GM21717 (cell line): Measurements from ENCODE around the gene CREB3L1.

Experiments
- ATAC-seq: cut with Tn5 transposase; IDR thresholded peaks from one replicate; pipeline ENCODE4 v1.9.1; 2021; ENCODE audit warnings: mild to moderate bottlenecking, moderate library complexity; ENCODE audit not compliant: unreplicated experiment

Gene CREB3L1

GRCh38 chr11:46363031-46363407, 85.6 kb downstream of the CREB3L1 start:
- no peak for ATAC-seq

- ATAC-seq, result no peak
Measured at GRCh38 chr11:46363455-46364005, 86.1 kb downstream of the CREB3L1 start.

- ATAC-seq, result no peak
Measured at GRCh38 chr11:46364056-46364455, 86.6 kb downstream of the CREB3L1 start.

GRCh38 chr11:46364791-46365190, 87.3 kb downstream of the CREB3L1 start:
- no peak for ATAC-seq

GRCh38 chr11:46366260-46366659, 88.8 kb downstream of the CREB3L1 start:
- no peak for ATAC-seq

- no peak for ATAC-seq
Measured at GRCh38 chr11:46366661-46367161, 89.2 kb downstream of the CREB3L1 start.

- ATAC-seq, result no peak
Measured at GRCh38 chr11:46367244-46367915, 89.9 kb downstream of the CREB3L1 start.

- ATAC-seq, result no peak
Measured at GRCh38 chr11:46367916-46368267, 90.4 kb downstream of the CREB3L1 start.

- no peak for ATAC-seq
Measured at GRCh38 chr11:46369458-46370152, 92.1 kb downstream of the CREB3L1 start.

- no peak for ATAC-seq
Measured at GRCh38 chr11:46370253-46370652, 92.8 kb downstream of the CREB3L1 start.
